ENCODE results near the gene CADPS.

- TF ChIP-seq CTCF (IDR thresholded peaks at IDR 0.05), result no peak
- no peak for TF ChIP-seq POLR2A (IDR thresholded peaks at IDR 0.05)
- TF ChIP-seq POLR2AphosphoS5 (IDR thresholded peaks at IDR 0.05), result no peak
- TF ChIP-seq EP300 (IDR thresholded peaks at IDR 0.05), result no peak
These were observed 272.2 kb downstream of the CADPS start for GRCh38 chr3:62602987-62603386.

Data from sigmoid colon (tissue), 4 donors.